ENCODE data around the gene SEL1L3.
"Not testable (repeated sequence)": the region's sequence is repeated elsewhere in the genome, so short reads cannot be mapped to it uniquely, and the experiment has no call there.

The SEL1L3 gene

DNA sequence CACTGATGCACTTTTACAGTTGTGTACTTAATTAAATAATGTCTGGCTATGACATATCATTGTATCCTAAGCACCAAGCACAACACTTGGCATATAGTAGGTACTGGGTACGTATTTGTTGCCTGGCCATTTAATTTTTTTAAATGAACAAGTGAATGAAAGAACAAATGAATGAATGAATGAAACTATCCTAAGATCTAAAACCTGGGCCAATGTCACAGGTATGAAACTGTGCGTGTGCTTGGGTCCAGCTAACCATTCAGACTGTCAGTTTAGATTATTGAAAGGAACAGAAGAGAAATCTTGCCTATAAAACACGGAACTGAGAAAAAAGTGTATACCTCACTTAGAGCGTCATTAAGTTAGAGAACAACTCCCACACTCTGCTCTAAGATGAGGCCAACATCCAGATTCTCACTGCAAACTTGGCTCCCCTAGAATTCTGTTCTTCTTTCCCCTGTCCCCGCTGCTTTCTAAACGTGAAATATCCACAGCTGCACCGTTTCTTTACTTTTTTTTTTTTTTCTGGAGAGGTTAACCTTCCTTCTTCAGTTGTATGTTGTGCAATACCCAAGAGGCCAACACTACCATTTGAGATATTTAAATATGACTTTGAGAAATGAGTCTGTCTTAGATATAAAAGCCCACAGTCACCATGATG, 17.3 kb upstream of the SEL1L3 start:
- no peak for DNase-seq (ENCODE audit: low read depth in 1 of 2, low spot score in 1 of 2)

DNA sequence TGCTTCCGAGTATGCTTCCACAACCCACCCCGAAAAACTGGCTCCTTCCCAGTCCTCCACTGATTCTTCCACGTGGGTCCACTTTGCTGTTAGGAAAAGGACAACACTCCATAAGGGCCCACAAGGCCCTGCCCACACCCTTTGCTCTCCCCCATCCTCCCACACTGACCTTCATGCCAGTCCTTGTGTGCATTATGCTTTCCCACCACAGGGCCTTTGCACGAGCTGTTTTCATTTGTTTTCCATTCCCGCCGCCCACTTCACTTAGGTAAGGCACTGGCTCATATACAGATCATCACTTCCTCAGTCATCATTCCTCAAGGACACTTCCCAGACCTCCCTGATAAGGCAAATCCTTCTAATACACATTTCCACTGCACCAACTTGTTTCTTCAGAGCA, 16.8 kb upstream of the SEL1L3 start:
- DNase-seq (ENCODE audit: low read depth in 1 of 2, low spot score in 1 of 2): no peak

DNA sequence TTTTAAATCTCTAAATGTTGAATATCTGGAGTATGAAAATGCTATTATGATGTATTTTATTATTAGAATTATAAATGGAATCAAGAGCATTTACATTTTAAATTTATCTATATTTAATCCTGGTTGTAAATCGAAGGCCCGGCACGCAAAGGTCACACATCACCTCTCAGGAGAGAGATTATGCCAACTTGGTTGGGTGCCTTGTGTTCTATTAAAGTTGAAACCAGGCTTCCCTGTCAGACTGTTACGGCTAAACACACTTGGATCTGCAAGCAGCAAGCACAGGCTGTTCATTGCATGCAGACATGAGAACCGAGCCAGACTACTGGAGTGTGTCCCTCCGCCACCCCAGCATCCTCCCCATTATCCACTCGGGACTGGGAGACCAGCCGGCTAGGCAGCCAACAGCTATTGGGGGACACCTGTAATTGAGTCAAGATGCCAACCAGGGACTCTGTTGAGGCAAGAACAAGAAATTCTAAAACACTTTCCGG, 16.4 kb upstream of the SEL1L3 start:
- DNase-seq (ENCODE audit: low read depth in 1 of 2, low spot score in 1 of 2): no peak

GRCh38 chr4:25878676-25879075, 15.9 kb upstream of the SEL1L3 start:
- no peak for DNase-seq (ENCODE audit: low read depth in 1 of 2, low spot score in 1 of 2)

GRCh38 chr4:25875281-25875745, 12.5 kb upstream of the SEL1L3 start:
- no peak for DNase-seq (ENCODE audit: low read depth in 1 of 2, low spot score in 1 of 2)

GRCh38 chr4:25874655-25875054, 11.9 kb upstream of the SEL1L3 start:
- DNase-seq (ENCODE audit: low read depth in 1 of 2, low spot score in 1 of 2): no peak

DNA sequence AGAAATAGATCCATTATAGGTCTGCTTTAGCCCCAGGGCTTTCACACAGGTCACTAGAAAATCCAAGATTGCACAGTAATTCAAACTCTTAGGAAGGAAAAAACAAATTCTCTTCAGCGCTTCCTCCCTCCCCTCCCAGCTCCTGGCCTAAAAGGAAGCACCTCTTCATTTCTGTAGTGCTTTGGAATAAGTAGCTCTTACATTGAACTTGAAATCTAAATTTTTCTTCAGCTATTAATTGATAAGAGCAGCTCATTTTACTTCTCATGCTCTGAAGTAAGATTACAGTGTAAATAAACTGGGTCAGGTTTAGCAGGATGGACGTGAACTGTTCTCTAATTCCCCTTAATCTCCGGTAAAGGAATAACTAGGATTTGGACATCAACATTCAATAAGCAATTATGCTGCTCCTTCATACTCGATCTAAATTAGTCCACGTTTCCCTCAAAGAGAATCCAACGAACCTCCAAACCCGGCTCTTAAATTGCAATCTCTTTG, 10.9 kb upstream of the SEL1L3 start:
- no peak for DNase-seq (ENCODE audit: low read depth in 1 of 2, low spot score in 1 of 2)

DNA sequence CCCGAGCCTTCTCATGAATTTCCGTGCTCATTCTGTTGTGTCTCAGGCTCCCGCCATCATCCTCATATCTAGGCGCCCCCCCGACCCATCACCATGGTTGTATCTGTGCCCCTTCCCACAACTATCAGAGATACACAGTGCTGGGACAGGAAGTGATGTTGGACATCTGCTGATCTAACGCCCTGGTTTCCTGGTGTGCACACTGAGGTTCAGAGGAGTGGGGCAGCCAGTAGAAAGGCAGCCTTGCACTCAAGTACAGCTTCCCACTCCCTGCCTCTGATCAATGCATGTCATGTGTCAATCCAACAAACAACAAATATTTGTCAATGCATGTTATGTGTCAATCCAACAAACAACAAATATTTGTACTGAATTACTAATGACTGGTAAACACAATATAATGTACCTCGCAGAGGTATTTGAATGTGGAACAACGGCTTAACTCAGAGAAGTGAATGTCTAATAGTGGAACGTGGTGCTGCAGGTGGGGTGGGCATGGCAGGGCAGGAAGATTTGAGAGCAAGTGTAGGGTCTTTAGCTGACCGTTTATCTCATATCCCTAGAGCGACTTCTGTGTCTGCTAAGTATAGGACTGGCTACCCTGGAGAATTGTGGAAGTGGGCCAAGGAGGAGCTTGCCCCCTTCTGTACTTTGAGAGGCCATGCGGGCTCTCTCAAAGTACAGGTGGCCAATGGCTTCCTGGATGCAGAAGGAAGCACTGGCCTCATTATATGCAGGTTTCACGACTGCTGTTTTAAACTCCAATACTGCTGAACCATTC, 10.3 kb upstream of the SEL1L3 start:
- DNase-seq (ENCODE audit: low read depth in 1 of 2, low spot score in 1 of 2): no peak

- DNase-seq (ENCODE audit: low read depth in 1 of 2, low spot score in 1 of 2): no peak
These were observed 7.3 kb upstream of the SEL1L3 start for GRCh38 chr4:25870081-25870480.

GRCh38 chr4:25867781-25868294, 5.0 kb upstream of the SEL1L3 start:
- DNase-seq (ENCODE audit: low read depth in 1 of 2, low spot score in 1 of 2): no peak

- not testable (repeated sequence) for DNase-seq (ENCODE audit: low read depth in 1 of 2, low spot score in 1 of 2)
These were observed 3.6 kb upstream of the SEL1L3 start for GRCh38 chr4:25866401-25866800.

GRCh38 chr4:25865586-25865985, 2.8 kb upstream of the SEL1L3 start:
- no peak for DNase-seq (ENCODE audit: low read depth in 1 of 2, low spot score in 1 of 2)

DNA sequence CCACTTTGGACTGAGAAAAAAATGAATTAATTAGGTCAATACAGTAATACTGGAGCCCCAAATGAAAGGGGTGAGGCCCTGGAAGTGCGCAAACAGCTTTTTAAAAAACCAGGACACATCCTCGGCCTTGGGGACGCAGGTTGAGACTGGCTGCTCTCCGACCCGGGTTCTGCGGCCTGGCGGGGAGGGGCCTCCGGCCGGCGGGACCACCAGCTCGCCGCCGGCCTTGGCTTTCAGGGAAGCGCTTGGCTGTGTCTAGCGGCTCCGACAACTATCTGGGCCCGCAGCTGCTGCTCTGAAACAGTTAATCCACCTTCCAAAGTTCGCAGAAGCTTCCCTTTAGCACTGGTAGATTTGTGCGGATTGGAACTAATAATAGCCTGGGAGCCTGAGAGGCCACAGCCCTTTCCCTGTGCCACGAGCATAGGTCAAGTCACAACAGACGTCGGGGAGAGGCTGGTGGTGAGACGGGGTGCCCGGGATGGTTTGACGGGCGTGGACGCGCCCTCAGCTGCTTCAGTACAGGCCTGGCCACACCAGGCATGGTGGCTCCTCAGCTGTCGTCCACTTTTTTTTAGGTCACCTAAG, 1.1 kb upstream of the SEL1L3 start:
- DNase-seq (ENCODE audit: low read depth in 1 of 2, low spot score in 1 of 2): no peak

- DNase-seq (ENCODE audit: low read depth in 1 of 2, low spot score in 1 of 2): no peak
These were observed 578 bp upstream of the SEL1L3 start for GRCh38 chr4:25863347-25863784.

DNA sequence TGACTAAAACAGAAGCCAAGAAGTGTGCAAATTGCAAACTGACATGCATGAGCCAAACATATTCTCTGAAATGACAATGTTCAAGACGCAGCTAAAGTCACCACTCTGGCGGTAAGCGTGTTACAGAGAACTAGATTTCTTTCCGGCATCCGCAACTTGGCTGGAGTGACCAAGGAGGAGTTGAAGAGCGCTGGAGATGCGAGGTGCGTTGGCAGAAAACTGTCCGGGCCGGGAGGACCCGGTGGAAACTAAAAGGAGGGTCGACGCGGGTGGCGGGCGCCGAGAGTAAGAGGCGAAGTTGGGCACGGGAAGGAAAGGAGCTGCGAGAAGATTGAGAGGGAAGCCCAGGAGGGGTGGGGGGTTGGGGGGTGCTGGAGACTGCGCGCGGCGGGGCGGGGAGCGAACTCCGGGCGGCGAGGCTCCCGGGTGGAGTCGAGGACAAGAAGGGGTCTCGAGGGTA, 807 bp downstream of the SEL1L3 start:
- no peak for DNase-seq (ENCODE audit: low read depth in 1 of 2, low spot score in 1 of 2)

- no peak for DNase-seq (ENCODE audit: low read depth in 1 of 2, low spot score in 1 of 2)
These were observed 1.4 kb downstream of the SEL1L3 start for GRCh38 chr4:25861280-25861950.

DNA sequence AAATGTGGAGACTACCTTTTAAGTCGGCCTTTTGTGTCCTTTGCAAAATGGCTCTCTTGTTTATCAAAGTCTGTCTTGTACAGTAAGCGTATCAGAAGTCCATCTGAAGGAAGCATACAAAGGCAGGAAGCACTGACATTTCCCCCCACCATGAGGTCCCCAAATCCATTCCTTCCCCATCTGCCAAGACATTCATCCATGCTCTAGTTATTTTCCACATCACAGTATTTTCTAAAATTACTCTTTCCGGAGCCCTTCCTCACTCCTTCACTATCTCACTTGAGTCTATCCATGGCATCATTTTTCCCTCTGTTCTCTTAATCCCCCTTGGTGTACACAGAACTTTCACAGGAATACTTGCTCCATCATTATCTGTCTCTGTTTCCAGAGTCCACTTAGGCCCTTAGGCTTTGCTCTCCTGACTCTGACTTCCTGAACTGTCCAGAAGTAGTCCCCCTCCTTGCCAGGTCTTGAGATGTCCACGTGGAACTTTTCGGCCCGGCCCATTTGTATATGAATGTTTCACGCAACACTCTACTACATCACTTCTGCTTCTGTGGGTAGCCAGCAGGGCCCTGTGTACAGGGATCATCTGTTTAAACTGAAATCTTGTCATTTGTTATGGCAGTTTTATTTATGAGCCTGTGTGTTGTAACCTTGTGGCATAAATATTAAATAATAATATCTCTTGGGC, 2.1 kb downstream of the SEL1L3 start:
- DNase-seq (ENCODE audit: low read depth in 1 of 2, low spot score in 1 of 2): no peak

- DNase-seq (ENCODE audit: low read depth in 1 of 2, low spot score in 1 of 2): no peak
These were observed 3.2 kb downstream of the SEL1L3 start for GRCh38 chr4:25859429-25860148.

DNA sequence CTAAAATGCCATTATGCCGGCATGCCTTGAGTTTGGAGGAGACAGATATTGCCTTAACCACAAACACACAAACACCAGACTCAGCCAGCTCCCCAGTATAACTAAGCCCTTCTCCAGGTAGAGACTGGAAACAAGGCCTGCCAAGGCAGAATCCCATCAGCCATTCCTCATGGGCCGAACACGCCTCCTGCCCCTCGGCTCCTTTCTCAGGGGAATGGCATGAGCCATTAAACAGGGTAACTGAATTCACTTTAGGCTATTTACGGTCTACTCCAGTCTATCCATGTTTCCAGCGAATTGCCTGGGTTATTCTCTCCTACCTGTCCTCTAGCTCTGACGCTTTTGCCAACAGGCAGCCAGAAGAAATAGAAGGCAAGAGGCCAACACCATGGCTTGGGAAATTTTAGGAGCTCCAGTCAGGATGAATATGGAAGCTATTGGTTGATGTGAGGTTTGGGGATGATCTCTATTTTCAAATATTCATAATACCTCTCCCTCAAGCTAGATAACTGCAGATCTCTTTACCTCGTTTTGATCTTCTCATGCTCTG, 4.9 kb downstream of the SEL1L3 start:
- DNase-seq (ENCODE audit: low read depth in 1 of 2, low spot score in 1 of 2): no peak

Data from stimulated activated CD4-positive, alpha-beta T cell treated with anti-CD3 and anti-CD28 coated beads, Interleukin-15, amount 100 ng/mL, for 1 hour (primary cell).